Measurements from ENCODE around the gene OR13D1.
"Not testable (repeated sequence)": the region's sequence is repeated elsewhere in the genome, so short reads cannot be mapped to it uniquely, and the experiment has no call there.

Gene OR13D1, protein sequence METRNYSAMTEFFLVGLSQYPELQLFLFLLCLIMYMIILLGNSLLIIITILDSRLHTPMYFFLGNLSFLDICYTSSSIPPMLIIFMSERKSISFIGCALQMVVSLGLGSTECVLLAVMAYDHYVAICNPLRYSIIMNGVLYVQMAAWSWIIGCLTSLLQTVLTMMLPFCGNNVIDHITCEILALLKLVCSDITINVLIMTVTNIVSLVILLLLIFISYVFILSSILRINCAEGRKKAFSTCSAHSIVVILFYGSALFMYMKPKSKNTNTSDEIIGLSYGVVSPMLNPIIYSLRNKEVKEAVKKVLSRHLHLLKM

DNA sequence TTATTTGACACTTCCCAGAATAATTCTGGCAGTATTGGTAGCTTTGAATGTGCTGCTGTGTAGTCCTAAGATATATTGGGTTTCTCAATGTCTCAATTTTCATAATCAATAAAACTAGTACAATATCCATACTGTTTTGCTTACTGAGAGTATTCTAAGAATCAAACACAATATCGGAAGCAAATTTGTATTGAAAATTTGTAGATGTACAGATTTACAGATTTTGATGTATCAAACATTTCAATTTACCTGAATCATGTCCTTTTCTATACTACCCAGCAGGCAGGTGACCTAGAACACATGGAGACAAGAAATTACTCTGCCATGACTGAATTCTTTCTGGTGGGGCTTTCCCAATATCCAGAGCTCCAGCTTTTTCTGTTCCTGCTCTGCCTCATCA, at the start of gene OR13D1:
Gene OR13D1 (plus strand): TSS at position 301 of the 400 bp plus-strand sequence. CDS start 0 bp downstream, at position 301.
- no peak for DNase-seq

DNA sequence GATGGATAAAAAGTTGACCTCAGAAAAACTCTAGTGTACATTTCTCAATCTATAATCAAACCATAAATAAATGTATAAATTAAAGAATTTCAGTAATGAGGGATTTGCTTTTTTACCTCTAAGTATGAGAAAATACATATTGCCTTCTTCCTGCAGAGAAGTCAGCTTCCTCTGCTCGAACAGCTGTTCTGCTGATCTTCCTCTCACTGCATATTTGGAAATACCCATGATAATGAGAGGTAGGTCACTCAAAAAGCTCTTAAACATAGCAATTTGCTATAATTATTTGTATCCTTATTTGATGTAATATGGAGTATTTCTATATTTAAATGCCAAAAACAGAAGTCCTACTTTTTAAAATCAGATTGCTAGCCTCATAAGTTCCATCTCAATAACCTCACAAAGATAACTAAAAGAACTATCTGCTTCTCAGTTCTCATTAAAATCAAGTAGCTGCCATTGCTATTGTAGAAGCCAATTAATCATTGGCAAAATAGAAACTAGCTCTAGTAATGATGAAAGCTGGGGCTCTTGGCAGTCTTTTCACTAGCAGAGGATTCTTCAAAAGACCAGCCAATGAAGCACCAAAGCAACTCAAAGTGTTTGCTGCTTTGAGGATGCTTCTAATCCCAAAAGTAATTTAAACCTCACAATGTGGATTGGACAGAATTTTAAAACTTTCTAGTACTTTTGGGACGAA, 35.7 kb upstream of the OR13D1 start:
- no peak for DNase-seq

DNA sequence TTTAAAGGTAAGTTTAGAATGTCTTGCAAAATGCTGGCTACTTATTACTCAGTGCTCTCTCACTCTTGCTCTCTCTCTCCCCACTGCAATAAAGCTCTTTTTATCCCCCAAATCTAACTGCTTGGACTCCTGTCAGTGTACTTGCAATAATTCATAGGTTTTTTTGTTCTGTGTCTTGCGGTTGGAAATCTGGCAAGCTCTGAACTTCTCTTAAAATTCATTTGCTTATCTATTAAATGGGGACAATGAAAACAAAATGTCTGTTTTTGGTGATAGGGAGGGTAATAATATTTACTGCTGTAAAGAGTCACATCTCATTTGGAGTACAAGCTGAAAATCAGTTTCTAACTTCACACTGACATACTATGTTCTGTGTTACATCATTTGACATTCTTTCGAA, 18.7 kb upstream of the OR13D1 start:
- no peak for DNase-seq

DNA sequence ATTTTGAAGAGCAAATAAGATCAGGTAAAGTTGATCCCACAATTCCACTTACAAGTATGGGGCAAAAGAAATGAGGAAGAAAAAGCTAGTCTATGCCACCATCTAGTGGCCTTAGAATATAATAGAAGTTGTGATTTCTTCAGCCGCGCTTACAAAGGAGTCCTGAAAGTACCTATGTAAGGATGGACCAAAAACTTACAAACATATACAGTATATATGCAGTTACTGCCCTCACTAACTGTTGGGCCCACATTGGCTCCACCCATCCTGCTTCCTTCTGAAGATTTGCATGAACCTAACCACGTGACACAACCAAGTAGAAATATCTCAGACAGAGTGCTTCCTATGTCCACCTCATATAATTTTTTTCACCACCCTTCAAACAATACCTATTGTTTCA, 11.7 kb upstream of the OR13D1 start:
- DNase-seq: peak; percentile 6

DNA sequence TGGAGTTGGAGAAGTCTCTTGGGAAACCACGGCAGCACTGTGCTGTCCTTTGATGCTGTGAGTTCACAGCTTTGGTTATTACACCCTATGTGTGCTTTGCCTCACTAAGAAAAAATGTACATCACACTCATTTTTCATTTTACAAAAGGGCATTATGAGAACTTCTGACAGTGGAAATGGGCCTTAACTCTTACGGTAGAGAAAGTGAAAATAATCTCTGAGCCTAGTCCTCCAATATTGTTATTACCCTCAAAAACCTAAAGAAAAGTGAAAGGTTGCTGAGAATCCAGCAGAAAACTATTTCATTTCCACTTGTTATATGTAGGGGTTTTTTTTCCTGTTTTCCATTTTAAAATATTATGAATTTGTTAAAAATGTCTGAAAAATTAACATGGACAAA, 8.2 kb upstream of the OR13D1 start:
- DNase-seq: no peak

DNA sequence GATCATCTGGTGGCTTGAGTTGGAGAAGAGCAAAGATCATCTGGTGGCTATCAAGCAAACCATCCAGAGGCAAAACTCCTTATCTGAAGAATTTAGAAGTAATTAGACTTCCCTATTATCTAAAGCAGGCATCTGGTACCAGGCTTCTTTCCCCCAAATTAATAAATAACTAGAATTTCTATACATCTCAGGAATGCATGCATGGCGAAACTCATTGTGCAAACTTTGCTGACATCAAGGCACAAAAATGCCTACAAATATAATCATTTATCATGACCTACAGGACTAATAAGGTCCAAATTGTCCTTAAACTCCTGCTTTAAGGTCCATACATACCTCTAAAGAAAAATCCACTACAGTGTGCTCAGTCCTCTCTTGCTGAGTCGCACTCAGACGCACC, 6.0 kb downstream of the OR13D1 start:
- no peak for DNase-seq

DNA sequence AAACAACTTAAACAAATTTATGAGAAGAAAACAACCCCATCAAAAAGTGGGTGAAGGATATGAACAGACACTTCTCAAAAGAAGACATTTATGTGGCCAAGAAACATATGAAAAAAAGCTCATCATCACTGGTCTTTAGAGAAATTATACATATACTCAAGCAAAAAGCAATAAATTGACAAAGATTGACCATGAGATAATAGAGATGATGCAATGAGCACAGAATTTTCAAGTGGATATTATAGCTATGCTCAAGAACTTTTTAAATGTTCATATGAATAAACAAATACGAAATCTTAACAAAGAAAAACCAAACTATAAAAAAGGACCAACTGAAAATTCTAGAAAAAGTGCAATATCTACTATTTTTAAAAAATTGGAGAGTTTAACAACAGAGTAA, 14.4 kb downstream of the OR13D1 start:
- not testable (repeated sequence) for DNase-seq

DNA sequence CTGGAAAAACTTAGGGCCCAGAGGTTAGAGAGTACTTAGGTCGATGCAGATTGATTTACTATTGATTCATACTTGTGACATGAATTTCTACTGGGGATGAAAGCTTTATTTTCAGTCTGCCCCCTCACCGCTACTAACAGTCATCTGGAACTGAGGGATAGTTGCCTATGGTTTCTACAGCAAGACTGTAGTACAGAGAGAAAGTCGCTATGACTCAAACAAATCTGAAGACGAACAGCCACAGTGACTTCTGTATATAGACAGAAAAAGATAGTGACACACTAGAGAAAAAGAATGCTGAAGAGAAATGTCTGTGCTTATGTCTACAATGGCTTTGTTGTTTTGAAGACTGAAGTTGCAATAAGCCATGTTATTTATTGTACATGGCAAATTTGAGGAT, 17.3 kb downstream of the OR13D1 start:
- no peak for DNase-seq

DNA sequence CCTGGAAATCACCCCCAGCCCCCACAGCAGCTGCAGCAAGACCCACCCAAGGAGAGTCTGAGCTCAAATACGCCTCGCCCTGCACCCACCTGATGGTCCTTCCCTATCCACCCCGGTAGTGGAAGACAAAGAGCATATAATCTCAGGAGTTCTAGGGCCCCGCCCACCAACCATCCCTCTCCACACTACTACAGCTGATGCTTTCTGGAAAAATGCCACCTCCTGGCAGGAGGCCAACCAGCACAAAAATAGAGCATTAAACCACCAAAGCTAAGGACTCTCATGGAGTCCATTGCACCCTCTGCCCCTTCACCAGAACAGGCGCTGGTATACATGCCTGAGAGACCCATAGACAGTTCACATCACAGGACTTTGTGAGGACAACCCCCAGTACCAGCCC, 30.7 kb downstream of the OR13D1 start:
- DNase-seq: no peak

DNA sequence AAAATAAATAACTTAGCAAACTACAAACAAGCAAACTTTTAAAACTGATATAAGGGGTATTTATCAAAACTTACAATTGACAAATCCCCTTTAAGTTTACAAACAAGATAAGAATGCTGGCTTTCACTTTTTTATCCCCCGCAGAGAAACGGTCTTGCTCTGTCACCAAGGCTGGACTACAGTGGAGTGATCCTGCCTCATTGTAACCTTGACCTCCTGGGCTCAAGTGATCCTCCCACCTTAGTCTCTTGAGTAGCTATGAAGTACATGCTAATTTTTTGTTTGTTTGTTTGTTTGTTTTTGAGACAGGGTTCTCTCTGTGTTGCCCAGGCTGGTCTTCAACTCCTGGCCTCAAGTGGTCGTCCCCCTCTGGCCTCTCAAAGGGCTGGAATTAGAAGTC, 44.1 kb downstream of the OR13D1 start:
- no peak for DNase-seq

DNA sequence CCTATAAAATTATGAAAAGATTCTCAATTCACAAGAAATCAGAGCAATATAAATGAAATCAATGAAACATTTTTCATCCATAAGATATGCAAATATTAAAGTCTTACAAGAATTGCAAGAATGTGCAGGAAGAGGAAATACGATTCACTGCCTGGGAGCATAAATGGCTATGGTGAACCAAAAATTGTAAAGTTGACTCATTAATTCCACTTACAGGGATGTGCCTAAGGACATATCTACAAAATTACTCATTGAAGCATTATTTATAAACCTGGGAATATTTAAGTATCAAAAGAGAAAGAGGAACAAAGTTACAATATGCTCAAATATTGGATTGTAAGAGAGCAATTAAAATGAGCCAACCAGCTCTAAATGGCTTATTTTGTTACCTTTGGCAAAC, 46.3 kb downstream of the OR13D1 start:
- DNase-seq: no peak

DNA sequence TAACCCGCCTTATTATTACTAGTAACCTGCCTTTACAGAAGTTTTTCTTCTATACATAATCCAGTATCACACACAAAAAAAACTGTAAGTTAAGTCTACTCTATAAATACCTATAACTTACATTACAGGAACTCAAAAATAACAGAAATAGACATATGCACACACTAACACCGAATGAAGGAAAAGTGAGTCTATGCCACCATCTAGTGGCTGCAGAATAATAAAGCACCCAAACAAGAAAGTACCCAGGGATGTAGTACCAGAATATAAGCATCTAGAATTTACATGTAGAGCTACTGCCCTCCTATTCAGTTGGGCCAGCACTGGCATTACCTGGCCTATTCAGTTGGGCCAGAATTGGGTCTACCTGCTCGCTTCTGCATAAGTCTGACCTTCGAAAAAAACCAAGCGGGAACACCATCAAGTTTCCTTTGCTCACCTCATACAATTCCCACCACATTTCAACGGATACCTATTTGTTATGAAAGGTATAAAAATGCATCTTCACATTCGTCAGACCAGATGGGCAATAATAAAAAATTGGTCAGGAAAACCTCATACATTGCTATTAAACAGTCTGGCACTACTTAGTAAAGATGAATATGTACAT, 49.2 kb downstream of the OR13D1 start:
- DNase-seq: no peak
